Skeletal muscle cell (primary cell): ENCODE data around the gene SLC17A5.

Experiments
- DNase-seq: peaks from one replicate; pipeline ENCODE4 v3.0.0-alpha.2; 2010; ENCODE audit warnings: low read depth
- H3K4me3 ChIP-seq: 2 replicates; pipeline ENCODE4 v1.5.1; 2011; ENCODE audit warnings: low read depth, mild to moderate bottlenecking, control low read depth, low read length, moderate library complexity

The SLC17A5 gene

DNA sequence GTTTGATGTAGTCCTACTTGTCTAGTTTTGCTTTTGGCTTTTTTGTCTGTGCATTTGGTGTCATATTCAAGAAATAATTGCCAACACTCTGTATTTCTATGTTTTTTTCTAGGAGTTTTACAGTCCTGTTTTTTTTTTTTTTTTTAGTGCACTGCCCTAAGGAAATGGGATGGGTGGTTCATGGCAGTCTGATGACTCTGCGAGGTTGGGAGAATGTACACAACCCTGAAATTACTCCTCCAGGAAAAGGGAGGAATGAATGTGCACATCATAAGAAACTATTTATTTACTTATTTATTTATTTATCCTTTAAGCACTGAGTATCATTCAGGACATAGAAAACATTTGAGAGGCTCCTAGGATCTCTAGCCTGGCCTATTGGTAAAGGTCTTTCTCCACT is 15.2 kb upstream of the SLC17A5 start:
- H3K4me3 ChIP-seq, result no peak overlapping the region
- DNase-seq, result no peak

DNA sequence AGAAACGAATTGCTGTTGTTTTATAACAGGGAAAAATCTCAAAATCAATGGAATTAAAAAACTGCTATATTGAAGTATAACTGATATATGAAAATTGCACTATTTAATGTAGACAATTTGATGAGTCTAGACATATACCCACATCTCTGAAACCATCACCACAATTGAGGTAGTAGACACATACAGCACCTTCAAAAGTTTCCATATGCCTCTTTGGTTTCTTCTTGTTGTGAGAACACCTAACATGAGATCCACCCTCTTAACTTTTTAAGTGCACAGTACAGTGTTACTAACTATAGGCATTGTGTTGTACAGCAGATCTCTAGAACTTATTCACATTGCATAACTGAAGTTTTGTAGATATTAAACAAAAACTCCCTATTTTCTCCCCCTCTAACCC is 14.0 kb upstream of the SLC17A5 start:
- no peak for DNase-seq
- no peak overlapping the region for H3K4me3 ChIP-seq

DNA sequence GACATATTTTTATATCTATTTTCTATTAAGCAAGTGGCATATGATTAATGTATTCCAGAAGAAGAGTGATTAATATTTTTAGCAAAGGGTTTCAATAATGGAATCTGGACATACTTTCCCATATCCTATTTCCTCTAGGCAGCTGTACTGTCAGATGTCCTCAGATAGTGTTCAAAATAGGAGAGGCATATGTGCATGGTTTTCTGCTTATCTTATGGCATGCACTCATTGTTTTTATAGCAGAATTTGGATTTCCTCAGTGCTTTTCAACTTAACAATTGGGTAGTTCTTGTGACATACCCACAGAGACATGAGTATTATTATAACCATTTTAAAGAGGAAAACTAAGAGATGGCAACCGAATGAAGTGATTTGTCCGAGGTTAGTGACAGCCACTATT is 12.6 kb upstream of the SLC17A5 start:
- no peak for DNase-seq
- no peak overlapping the region for H3K4me3 ChIP-seq

- no peak overlapping the region for H3K4me3 ChIP-seq
- no peak for DNase-seq
Observed at GRCh38 chr6:73665686-73666319, 12.0 kb upstream of the SLC17A5 start.

GRCh38 chr6:73664701-73665100 is 10.9 kb upstream of the SLC17A5 start:
- no peak overlapping the region for H3K4me3 ChIP-seq
- no peak for DNase-seq

GRCh38 chr6:73657201-73657600 is 3.4 kb upstream of the SLC17A5 start:
- H3K4me3 ChIP-seq, result no peak overlapping the region
- no peak for DNase-seq

DNA sequence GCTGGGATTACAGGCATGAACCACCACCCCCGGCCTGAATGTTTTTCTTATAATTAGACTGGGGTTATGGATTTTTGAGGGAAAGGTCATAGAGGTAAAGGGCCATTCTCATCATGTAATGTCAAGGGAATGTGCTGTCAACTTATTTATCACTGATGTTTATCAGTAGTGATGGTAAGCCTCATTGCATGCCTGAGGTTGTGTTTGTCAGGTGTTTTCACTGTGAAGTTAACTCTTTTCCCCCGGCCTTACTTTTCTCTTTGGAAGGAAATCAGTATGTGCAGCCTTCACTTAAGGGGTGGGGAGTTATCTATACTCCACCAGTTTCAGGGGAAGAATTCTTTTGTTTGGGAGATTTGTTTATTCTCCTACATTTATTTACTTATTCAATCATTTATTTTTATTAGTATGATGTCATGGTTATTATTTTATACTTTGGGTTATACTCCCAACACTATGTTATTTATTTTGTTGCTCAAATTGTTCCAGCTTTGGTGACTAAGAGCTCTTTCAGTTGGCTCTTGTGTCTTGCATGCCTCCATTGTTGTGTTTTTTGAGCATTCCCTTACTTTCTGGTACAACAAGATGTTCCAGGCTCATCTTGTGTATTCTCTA is 2.8 kb upstream of the SLC17A5 start:
- H3K4me3 ChIP-seq, result no peak overlapping the region
- DNase-seq, result no peak

GRCh38 chr6:73655341-73655917 is 1.6 kb upstream of the SLC17A5 start:
- H3K4me3 ChIP-seq, result no peak overlapping the region

GRCh38 chr6:73652637-73653570 is 888 bp downstream of the SLC17A5 start:
- H3K4me3 ChIP-seq, result peak overlapping the region; percentile 98
- no peak for DNase-seq

More at GRCh38 chr6:73655341-73655917, 1.6 kb upstream of the SLC17A5 start:
- DNase-seq, result no peak

DNA sequence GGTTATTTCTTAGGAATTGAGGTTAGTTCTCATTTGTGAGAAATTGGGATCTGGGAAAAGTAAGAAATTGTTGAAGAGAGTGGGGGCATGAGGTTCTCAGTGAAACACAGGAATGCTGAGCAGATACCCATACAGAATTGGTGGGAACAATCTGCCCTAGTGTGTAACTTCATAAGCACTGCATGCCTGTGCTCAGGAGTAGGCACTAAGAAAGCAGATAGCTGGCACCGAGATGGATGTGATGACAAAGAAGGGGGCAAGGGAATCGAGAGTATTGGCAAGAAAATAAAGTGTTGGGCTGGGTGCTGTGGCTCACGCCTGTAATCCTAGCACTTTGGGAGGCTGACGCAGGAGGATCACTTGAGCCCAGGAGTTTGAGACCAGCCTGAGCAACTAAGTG is 4.0 kb downstream of the SLC17A5 start:
- no peak for DNase-seq
- no peak overlapping the region for H3K4me3 ChIP-seq

- H3K4me3 ChIP-seq, result no peak overlapping the region
- DNase-seq, result peak; percentile 22
Observed at GRCh38 chr6:73648166-73648565, 5.6 kb downstream of the SLC17A5 start.

GRCh38 chr6:73644941-73645591 is 8.7 kb downstream of the SLC17A5 start:
- DNase-seq, result no peak

GRCh38 chr6:73644030-73644429 is 9.8 kb downstream of the SLC17A5 start:
- H3K4me3 ChIP-seq, result no peak overlapping the region
- no peak for DNase-seq

More at GRCh38 chr6:73644941-73645591, 8.7 kb downstream of the SLC17A5 start:
- peak overlapping the region; percentile 36 for H3K4me3 ChIP-seq

DNA sequence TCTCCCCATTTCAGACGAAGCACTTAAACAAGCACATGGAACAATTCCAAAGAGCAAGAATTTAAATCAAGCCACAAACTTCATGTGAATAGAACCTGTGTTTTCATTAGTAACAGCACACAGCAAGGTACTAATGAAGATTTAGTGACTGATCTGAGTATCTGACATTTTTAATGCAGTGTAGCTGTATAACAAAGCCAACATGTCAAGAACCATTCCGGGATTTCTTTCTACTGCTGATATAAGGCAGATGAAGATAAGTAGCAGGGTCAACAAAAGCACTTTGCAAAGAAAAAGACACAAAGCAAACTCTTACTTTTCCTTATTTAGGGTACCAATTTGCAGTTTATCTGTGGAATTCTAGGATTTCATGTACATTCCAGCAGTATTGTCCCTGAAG is 11.3 kb downstream of the SLC17A5 start:
- no peak for DNase-seq

GRCh38 chr6:73640179-73640750 is 13.5 kb downstream of the SLC17A5 start:
- H3K4me3 ChIP-seq, result no peak overlapping the region
- DNase-seq, result no peak

More for the DNA sequence above, 11.3 kb downstream of the SLC17A5 start:
- H3K4me3 ChIP-seq, result no peak overlapping the region

- DNase-seq, result no peak
- no peak overlapping the region for H3K4me3 ChIP-seq
Observed at GRCh38 chr6:73639040-73639439, 14.8 kb downstream of the SLC17A5 start.

- H3K4me3 ChIP-seq, result no peak overlapping the region
- DNase-seq, result no peak
Observed at GRCh38 chr6:73637404-73637803, 16.4 kb downstream of the SLC17A5 start.

DNA sequence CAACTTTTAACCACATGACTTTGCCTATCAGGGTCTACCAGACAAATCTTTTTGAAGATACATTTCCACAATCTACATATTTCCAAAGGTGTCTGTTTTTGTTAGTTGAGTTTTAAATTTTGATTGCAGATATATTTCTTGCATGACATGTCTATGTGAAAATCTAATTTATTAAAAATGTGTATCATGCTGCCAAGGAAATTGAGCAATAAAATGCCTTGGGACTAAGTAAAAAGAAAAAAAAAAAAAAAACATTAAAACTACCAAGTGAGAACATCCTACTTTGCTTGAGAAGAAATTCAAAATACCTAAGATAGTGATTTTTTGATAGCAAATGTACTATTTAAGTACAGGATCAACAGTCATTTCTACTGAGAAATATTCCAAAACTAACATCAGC is 17.7 kb downstream of the SLC17A5 start:
- no peak overlapping the region for H3K4me3 ChIP-seq
- DNase-seq, result no peak

DNA sequence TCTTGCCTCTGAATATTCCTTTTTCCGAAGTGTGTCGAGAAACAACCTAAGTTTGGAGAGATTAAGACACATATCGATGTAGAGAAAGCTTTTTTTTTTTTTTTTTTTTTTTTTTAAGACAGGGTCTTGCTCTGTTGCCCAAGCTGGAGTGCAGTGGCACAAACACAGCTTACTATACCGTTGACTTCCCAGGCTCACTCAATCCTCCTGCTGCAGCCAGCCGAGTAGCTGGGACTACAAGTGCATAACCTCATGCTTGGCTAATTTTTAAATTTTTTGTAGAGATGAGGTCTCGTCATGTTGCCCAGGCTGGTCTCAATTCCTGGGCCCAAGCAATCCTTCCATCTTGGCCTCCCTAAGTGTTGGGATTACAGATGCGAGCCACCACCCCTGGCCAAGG is 21.4 kb downstream of the SLC17A5 start:
- no peak for DNase-seq
- no peak overlapping the region for H3K4me3 ChIP-seq
